MM.1S (cell line): ENCODE results near the gene FZR1.
A peak's percentile ranks its signal among the peaks of the same experiment; 100 is the strongest.

Source experiments
- EZH2 ChIP-seq: fragments of 300-600 bp; sonication (generic); optimal IDR thresholded peaks from 2 replicates; pipeline ENCODE3; 2017; ENCODE audit warnings: low read depth, mild to moderate bottlenecking, antibody characterized with exemption, low read length, mixed read lengths
- EZH2phosphoT487 ChIP-seq: fragments of 300-600 bp; sonication (generic); IDR thresholded peaks from 2 replicates; pipeline ENCODE4 v1.6.1; 2018; ENCODE audit warnings: antibody characterized with exemption, low read length
- TF ChIP-seq, protein P1 (sequence below): fragments of 300-600 bp; sonication (generic); IDR thresholded peaks from 2 replicates; pipeline ENCODE4 v1.5.1; 2016; ENCODE audit warnings: antibody characterized with exemption, low read length, mixed read lengths

DNA sequence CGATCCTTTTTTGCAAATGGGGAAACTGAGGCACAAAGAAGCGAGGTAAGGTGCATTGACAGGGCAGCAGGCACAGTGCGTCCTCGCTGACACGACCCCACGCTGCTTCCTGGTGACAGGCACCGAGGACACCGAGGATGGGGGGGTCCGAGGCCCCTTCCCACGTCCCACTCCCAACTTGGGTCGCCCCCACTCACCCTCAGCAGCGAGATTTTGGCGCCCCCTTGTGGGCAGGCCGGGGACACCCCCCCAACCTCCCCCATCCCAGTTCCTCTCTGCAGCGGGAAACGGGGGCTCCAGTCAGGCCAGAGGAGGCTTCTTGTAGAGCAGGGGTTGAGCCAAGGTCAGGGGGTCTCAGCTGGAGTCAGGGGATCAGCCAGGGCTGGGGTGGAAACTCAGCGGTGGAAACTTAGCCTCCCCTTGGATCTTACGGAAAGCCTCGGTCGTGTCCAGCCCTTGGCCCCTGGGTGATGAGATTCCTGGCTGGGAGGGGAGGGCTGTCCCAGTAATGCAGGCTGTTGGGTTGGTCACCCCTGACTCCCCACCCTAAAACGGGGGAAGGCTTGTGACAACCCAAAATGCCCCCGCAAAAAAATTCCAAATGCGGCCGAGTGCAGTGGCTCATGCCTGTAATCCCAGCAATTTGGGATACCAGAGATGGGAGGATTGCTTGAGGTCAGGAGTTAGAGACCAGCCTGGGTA lies 34.0 kb upstream of the FZR1 start:
- TF ChIP-seq, protein P1, sequence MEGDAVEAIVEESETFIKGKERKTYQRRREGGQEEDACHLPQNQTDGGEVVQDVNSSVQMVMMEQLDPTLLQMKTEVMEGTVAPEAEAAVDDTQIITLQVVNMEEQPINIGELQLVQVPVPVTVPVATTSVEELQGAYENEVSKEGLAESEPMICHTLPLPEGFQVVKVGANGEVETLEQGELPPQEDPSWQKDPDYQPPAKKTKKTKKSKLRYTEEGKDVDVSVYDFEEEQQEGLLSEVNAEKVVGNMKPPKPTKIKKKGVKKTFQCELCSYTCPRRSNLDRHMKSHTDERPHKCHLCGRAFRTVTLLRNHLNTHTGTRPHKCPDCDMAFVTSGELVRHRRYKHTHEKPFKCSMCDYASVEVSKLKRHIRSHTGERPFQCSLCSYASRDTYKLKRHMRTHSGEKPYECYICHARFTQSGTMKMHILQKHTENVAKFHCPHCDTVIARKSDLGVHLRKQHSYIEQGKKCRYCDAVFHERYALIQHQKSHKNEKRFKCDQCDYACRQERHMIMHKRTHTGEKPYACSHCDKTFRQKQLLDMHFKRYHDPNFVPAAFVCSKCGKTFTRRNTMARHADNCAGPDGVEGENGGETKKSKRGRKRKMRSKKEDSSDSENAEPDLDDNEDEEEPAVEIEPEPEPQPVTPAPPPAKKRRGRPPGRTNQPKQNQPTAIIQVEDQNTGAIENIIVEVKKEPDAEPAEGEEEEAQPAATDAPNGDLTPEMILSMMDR = peak; percentile 91
- TF ChIP-seq EZH2phosphoT487 = no peak
- TF ChIP-seq EZH2 = no peak
